GM23338 (cell line): Measurements from ENCODE around the gene RBM17. TPM values are rescaled to one million over a fixed set of nuclear protein-coding genes. Genes with fewer than 3 reads are reported as not detected.

Experiments used
- ATAC-seq: fragments of 200-7000 bp; cut with Tn5 transposase; 3 replicates; pipeline ENCODE4 v1.9.1; 2020
- DNase-seq: peaks from one replicate; pipeline ENCODE4 v3.0.0-alpha.2; 2015; ENCODE audit warnings: low spot score
- H2AFZ ChIP-seq: fragments of 200-600 bp; sonication (generic); 2 replicates; pipeline ENCODE4 v1.8.0; 2016; ENCODE audit warnings: antibody characterized with exemption, mild to moderate bottlenecking, moderate library complexity
- H3F3A ChIP-seq: fragments of 200-600 bp; sonication (generic); replicated peaks from 2 replicates; pipeline ENCODE4 v1.8.0; 2017; ENCODE audit warnings: antibody characterized with exemption, mixed run types, low read depth
- H3K27ac ChIP-seq: fragments of 200-600 bp; sonication (generic); 2 replicates; pipeline ENCODE4 v1.6.1; 2016; ENCODE audit warnings: low read depth
- H3K27me3 ChIP-seq: fragments of 200-600 bp; sonication (generic); 2 replicates; pipeline ENCODE4 v1.8.0; 2016; ENCODE audit warnings: mild to moderate bottlenecking, mixed run types, moderate library complexity; ENCODE audit not compliant: insufficient read depth
- H3K36me3 ChIP-seq: fragments of 200-600 bp; sonication (generic); 2 replicates; pipeline ENCODE4 v1.8.0; 2016; ENCODE audit warnings: mild to moderate bottlenecking; ENCODE audit not compliant: insufficient read depth
- H3K4me1 ChIP-seq: fragments of 200-600 bp; sonication (generic); 2 replicates; pipeline ENCODE4 v1.8.0; 2016; ENCODE audit warnings: mild to moderate bottlenecking, moderate library complexity; ENCODE audit not compliant: insufficient read depth
- H3K4me2 ChIP-seq: fragments of 200-600 bp; sonication (generic); 2 replicates; pipeline ENCODE4 v1.7.1; 2017; ENCODE audit warnings: mixed run types
- H3K4me3 ChIP-seq: fragments of 200-600 bp; sonication (generic); 2 replicates; pipeline ENCODE4 v1.6.1; 2016; ENCODE audit warnings: mixed run types
- H3K79me2 ChIP-seq: fragments of 200-600 bp; sonication (generic); replicated peaks from 2 replicates; pipeline ENCODE4 v1.8.0; 2017; ENCODE audit warnings: mild to moderate bottlenecking; ENCODE audit not compliant: insufficient read depth
- H3K9me2 ChIP-seq: fragments of 200-600 bp; sonication (generic); 2 replicates; pipeline ENCODE4 v1.8.0; 2017; ENCODE audit not compliant: insufficient read depth
- H4K20me1 ChIP-seq: fragments of 200-600 bp; sonication (generic); replicated peaks from 2 replicates; pipeline ENCODE4 v1.8.0; 2017; ENCODE audit warnings: mild to moderate bottlenecking; ENCODE audit not compliant: insufficient read depth
- H3K27ac Mint-ChIP-seq: 2 replicates; pipeline ENCODE4 v1.8.0; 2020; ENCODE audit warnings: inconsistent platforms, mild to moderate bottlenecking, moderate library complexity, mixed read lengths
- H3K27me3 Mint-ChIP-seq: 3 replicates; pipeline ENCODE4 v1.8.0; 2022; ENCODE audit warnings: low read depth, mild to moderate bottlenecking, moderate library complexity, mixed read lengths, inconsistent platforms; ENCODE audit not compliant: insufficient read depth, poor library complexity
- H3K36me3 Mint-ChIP-seq: 3 replicates; pipeline ENCODE4 v1.8.0; 2021; ENCODE audit warnings: low read depth, mild to moderate bottlenecking, inconsistent platforms, moderate library complexity, mixed read lengths
- H3K4me1 Mint-ChIP-seq: 3 replicates; pipeline ENCODE4 v1.8.0; 2020; ENCODE audit warnings: mild to moderate bottlenecking, inconsistent platforms, mixed read lengths
- H3K4me3 Mint-ChIP-seq: 3 replicates; pipeline ENCODE4 v1.8.0; 2021; ENCODE audit warnings: moderate library complexity, mild to moderate bottlenecking, inconsistent platforms, mixed read lengths
- H3K9me3 Mint-ChIP-seq: 3 replicates; pipeline ENCODE4 v1.8.0; 2020; ENCODE audit warnings: moderate library complexity, mild to moderate bottlenecking, inconsistent platforms, mixed read lengths
- CREB1 ChIP-seq: fragments of 250-450 bp; sonication (Bioruptor Pico); IDR thresholded peaks from 2 replicates; pipeline ENCODE4 v1.5.0; 2020; ENCODE audit warnings: low read depth, mild to moderate bottlenecking, moderate library complexity
- EZH2 ChIP-seq: fragments of 200-600 bp; sonication (generic); IDR thresholded peaks from one replicate; pipeline ENCODE4 v1.8.0; 2017; ENCODE audit warnings: antibody characterized with exemption, mild to moderate bottlenecking, low read depth; ENCODE audit not compliant: unreplicated experiment
- EZH2phosphoT487 ChIP-seq: fragments of 200-600 bp; sonication (generic); IDR thresholded peaks from one replicate; pipeline ENCODE4 v1.8.1; 2018; ENCODE audit warnings: antibody characterized with exemption; ENCODE audit not compliant: unreplicated experiment
- JUNB ChIP-seq: IDR thresholded peaks from one replicate; pipeline ENCODE4 v1.6.1; 2016; ENCODE audit warnings: antibody characterized with exemption; ENCODE audit not compliant: unreplicated experiment
- NANOG ChIP-seq: IDR thresholded peaks from 2 replicates; pipeline ENCODE4 v1.6.1; 2016; ENCODE audit warnings: antibody characterized with exemption, borderline replicate concordance
- STAT1 ChIP-seq: IDR thresholded peaks from one replicate; pipeline ENCODE4 v1.6.1; 2016; ENCODE audit warnings: antibody characterized with exemption; ENCODE audit not compliant: unreplicated experiment
- ZNF114 ChIP-seq: fragments of 250-450 bp; sonication (Bioruptor Pico); IDR thresholded peaks from 2 replicates; pipeline ENCODE4 v1.5.0; 2020; ENCODE audit warnings: mild to moderate bottlenecking, moderate library complexity
- ZNF331 ChIP-seq: fragments of 250-450 bp; sonication (Bioruptor Pico); IDR thresholded peaks from 2 replicates; pipeline ENCODE4 v1.5.0; 2020; ENCODE audit warnings: low read depth, mild to moderate bottlenecking, moderate library complexity
- polyA plus RNA-seq: library from polyadenylated mRNA; unstranded; fragments of >200 nt; fragmentation: Nextera tagmentation; extraction: Ambion mirVana; gene quantifications from 2 replicates; pipeline ENCODE4 v1.2.1, GENCODE V29; 2016
- total RNA-seq: library from RNA; depleted of rRNA; stranded (reverse); fragments of >200 nt; shearing (Covaris generic); gene quantifications from 2 replicates; pipeline ENCODE4 v1.2.3, GENCODE V29; 2014
- TF ChIP-seq, protein P1 (sequence below): fragments of 250-450 bp; sonication (Bioruptor Pico); IDR thresholded peaks from 2 replicates; pipeline ENCODE4 v1.5.0; 2020; ENCODE audit warnings: mild to moderate bottlenecking, moderate library complexity

RBM17 gene
- total and polyA plus RNA-seq, 2 experiments from 2014 or later = 54.7 to 281 TPM

GRCh38 chr10:6117711-6118110, 28.9 kb downstream of the RBM17 start:
- H4K20me1 ChIP-seq = no peaks in the 10 kb centered on the region; the same call in none of the 2 replicates
- no peaks in the 10 kb centered on the region; the same call in 1 of the 2 replicates for H3K4me1 ChIP-seq
- no peak overlapping the region for H3K27ac ChIP-seq
- Mint-ChIP-seq H3K9me3 (no peaks in the 10 kb centered on the region), H3K36me3 (peaks cover 39% of the 10 kb centered on the region), H3K4me1 (peaks cover 14% of the 10 kb centered on the region), H3K27me3 (peaks cover 7% of the 10 kb centered on the region), H3K27ac (no peak overlapping the region), H3K4me3 (no peak overlapping the region)
- H3K9me2 ChIP-seq = no peaks in the 10 kb centered on the region
- H3K27me3 ChIP-seq = no peaks in the 10 kb centered on the region
- ATAC-seq (peak; percentile 19; the same call in 1 of the 3 replicates), DNase-seq (no peak)
- TF ChIP-seq EZH2phosphoT487 (no peak), EZH2 (no peak), JUNB (no peak), ZNF114 (CRISPR knock-in tag) (no peak), NANOG (no peak), STAT1 (no peak), CREB1 (CRISPR knock-in tag) (no peak), ZNF331 (CRISPR knock-in tag) (no peak)
- TF ChIP-seq, protein P1, sequence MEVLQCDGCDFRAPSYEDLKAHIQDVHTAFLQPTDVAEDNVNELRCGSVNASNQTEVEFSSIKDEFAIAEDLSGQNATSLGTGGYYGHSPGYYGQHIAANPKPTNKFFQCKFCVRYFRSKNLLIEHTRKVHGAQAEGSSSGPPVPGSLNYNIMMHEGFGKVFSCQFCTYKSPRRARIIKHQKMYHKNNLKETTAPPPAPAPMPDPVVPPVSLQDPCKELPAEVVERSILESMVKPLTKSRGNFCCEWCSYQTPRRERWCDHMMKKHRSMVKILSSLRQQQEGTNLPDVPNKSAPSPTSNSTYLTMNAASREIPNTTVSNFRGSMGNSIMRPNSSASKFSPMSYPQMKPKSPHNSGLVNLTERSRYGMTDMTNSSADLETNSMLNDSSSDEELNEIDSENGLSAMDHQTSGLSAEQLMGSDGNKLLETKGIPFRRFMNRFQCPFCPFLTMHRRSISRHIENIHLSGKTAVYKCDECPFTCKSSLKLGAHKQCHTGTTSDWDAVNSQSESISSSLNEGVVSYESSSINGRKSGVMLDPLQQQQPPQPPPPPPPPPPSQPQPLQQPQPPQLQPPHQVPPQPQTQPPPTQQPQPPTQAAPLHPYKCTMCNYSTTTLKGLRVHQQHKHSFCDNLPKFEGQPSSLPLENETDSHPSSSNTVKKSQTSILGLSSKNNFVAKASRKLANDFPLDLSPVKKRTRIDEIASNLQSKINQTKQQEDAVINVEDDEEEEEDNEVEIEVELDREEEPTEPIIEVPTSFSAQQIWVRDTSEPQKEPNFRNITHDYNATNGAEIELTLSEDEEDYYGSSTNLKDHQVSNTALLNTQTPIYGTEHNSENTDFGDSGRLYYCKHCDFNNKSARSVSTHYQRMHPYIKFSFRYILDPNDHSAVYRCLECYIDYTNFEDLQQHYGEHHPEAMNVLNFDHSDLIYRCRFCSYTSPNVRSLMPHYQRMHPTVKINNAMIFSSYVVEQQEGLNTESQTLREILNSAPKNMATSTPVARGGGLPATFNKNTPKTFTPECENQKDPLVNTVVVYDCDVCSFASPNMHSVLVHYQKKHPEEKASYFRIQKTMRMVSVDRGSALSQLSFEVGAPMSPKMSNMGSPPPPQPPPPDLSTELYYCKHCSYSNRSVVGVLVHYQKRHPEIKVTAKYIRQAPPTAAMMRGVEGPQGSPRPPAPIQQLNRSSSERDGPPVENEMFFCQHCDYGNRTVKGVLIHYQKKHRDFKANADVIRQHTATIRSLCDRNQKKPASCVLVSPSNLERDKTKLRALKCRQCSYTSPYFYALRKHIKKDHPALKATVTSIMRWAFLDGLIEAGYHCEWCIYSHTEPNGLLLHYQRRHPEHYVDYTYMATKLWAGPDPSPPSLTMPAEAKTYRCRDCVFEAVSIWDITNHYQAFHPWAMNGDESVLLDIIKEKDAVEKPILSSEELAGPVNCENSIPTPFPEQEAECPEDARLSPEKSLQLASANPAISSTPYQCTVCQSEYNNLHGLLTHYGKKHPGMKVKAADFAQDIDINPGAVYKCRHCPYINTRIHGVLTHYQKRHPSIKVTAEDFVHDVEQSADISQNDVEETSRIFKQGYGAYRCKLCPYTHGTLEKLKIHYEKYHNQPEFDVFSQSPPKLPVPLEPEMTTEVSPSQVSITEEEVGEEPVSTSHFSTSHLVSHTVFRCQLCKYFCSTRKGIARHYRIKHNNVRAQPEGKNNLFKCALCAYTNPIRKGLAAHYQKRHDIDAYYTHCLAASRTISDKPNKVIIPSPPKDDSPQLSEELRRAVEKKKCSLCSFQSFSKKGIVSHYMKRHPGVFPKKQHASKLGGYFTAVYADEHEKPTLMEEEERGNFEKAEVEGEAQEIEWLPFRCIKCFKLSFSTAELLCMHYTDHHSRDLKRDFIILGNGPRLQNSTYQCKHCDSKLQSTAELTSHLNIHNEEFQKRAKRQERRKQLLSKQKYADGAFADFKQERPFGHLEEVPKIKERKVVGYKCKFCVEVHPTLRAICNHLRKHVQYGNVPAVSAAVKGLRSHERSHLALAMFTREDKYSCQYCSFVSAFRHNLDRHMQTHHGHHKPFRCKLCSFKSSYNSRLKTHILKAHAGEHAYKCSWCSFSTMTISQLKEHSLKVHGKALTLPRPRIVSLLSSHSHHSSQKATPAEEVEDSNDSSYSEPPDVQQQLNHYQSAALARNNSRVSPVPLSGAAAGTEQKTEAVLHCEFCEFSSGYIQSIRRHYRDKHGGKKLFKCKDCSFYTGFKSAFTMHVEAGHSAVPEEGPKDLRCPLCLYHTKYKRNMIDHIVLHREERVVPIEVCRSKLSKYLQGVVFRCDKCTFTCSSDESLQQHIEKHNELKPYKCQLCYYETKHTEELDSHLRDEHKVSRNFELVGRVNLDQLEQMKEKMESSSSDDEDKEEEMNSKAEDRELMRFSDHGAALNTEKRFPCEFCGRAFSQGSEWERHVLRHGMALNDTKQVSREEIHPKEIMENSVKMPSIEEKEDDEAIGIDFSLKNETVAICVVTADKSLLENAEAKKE (CRISPR knock-in tag) = no peak
- no peaks in the 10 kb centered on the region for H3F3A ChIP-seq
- H3K4me2 ChIP-seq = no peak overlapping the region
- no peak overlapping the region for H3K4me3 ChIP-seq
- H3K79me2 ChIP-seq = no peaks in the 10 kb centered on the region
- H3K36me3 ChIP-seq = peaks cover 42% of the 10 kb centered on the region
- H2AFZ ChIP-seq = no peak overlapping the region
